Measurements from ENCODE around the gene INS.

- TF ChIP-seq CTCF (IDR thresholded peaks at IDR 0.05): no peak
- no peak for TF ChIP-seq POLR2A (IDR thresholded peaks at IDR 0.05)
These were observed 40.5 kb upstream of the INS start for GRCh38 chr11:2201542-2201941.

Data from thyroid gland (tissue), 4 donors.